IMR-90 (cell line): Measurements from ENCODE around the gene RPS10. TPM values are rescaled to one million over a fixed set of nuclear protein-coding genes. Genes with fewer than 3 reads are reported as not detected.

ENCODE experiments used
- ATAC-seq: fragments of 200-7000 bp; cut with Tn5 transposase; 2 replicates; pipeline ENCODE4 v1.9.1; 2020; ENCODE audit warnings: low read depth, mild to moderate bottlenecking, moderate library complexity
- BruUV-seq: library from RNA; stranded (reverse); fragments of 400-500 nt; replicated peaks from 2 replicates; lab custom pipeline; 2021; lab: Mats Ljungman, UMichigan
- CTCF ChIA-PET: fragments of 300-600 bp; formaldehyde crosslinking; extraction: SDS; loops from one replicate; lab custom pipeline; 2021; ENCODE audit warnings: antibody characterized with exemption; lab: Yijun Ruan, JAX
- POLR2A ChIA-PET: fragments of 300-600 bp; sonication (Branson Sonifier 250); formaldehyde crosslinking; loops from one replicate; lab custom pipeline; 2022; ENCODE audit warnings: antibody characterized with exemption; ENCODE audit not compliant: unreplicated experiment; lab: Charles Lee
- DNase-seq: peaks from one replicate; pipeline ENCODE4 v3.0.0; 2013
- H2AFZ ChIP-seq: replicated peaks from 2 replicates; pipeline ENCODE3; 2013; ENCODE audit warnings: low read length, mild to moderate bottlenecking; ENCODE audit not compliant: poor library complexity
- H2AK5ac ChIP-seq: 2 replicates; pipeline ENCODE4 v1.6.1; 2013; ENCODE audit warnings: low read depth, low read length, inconsistent platforms
- H2AK9ac ChIP-seq: replicated peaks from 2 replicates; pipeline ENCODE3; 2013; ENCODE audit warnings: mild to moderate bottlenecking, low read depth, low read length, moderate library complexity; ENCODE audit not compliant: poor library complexity
- H2BK120ac ChIP-seq: 2 replicates; pipeline ENCODE4 v1.6.1; 2013; ENCODE audit warnings: low read depth, low read length, inconsistent platforms
- H2BK15ac ChIP-seq: 3 replicates; pipeline ENCODE4 v1.6.1; 2013; ENCODE audit warnings: low read depth, low read length, inconsistent platforms
- H2BK20ac ChIP-seq: 2 replicates; pipeline ENCODE4 v1.6.1; 2013; ENCODE audit warnings: low read depth, mild to moderate bottlenecking, inconsistent platforms, low read length, moderate library complexity
- H2BK5ac ChIP-seq: 2 replicates; pipeline ENCODE4 v1.6.1; 2013; ENCODE audit warnings: mild to moderate bottlenecking, low read depth, low read length, inconsistent platforms; ENCODE audit not compliant: poor library complexity, severe bottlenecking
- H3K14ac ChIP-seq: replicated peaks from 2 replicates; pipeline ENCODE4 v1.6.1; 2013; ENCODE audit warnings: low read depth, low read length, inconsistent platforms
- H3K18ac ChIP-seq: 2 replicates; pipeline ENCODE4 v1.6.1; 2013; ENCODE audit warnings: low read depth, low read length, control low read depth
- H3K23ac ChIP-seq: 2 replicates; pipeline ENCODE4 v1.6.1; 2013; ENCODE audit warnings: low read depth, low read length, inconsistent platforms
- H3K27ac ChIP-seq: 2 replicates; pipeline ENCODE4 v1.5.1; 2013; ENCODE audit warnings: mild to moderate bottlenecking, control low read depth, low read length; ENCODE audit not compliant: insufficient read depth
- H3K27me3 ChIP-seq: 2 replicates; pipeline ENCODE4 v1.6.1; 2013; ENCODE audit warnings: low read length; ENCODE audit not compliant: control insufficient read depth, insufficient read depth
- H3K36me3 ChIP-seq: 2 replicates; pipeline ENCODE4 v1.6.1; 2013; ENCODE audit warnings: low read length, mixed read lengths; ENCODE audit not compliant: control insufficient read depth, insufficient read depth
- H3K4ac ChIP-seq: 2 replicates; pipeline ENCODE4 v1.6.1; 2013; ENCODE audit warnings: low read depth, low read length, inconsistent platforms
- H3K4me1 ChIP-seq: 2 replicates; pipeline ENCODE4 v1.6.1; 2013; ENCODE audit warnings: low read length, mixed read lengths; ENCODE audit not compliant: control insufficient read depth, insufficient read depth
- H3K4me2 ChIP-seq: 2 replicates; pipeline ENCODE4 v1.6.1; 2013; ENCODE audit warnings: low read depth, mild to moderate bottlenecking, control low read depth, low read length, moderate library complexity
- H3K4me3 ChIP-seq: 2 replicates; pipeline ENCODE4 v1.5.1; 2013; ENCODE audit warnings: low read depth, mild to moderate bottlenecking, control low read depth, low read length, moderate library complexity; ENCODE audit not compliant: insufficient read depth
- H3K56ac ChIP-seq: 2 replicates; pipeline ENCODE4 v1.6.1; 2013; ENCODE audit warnings: low read length, inconsistent platforms; ENCODE audit not compliant: insufficient read depth; ENCODE audit errors: extremely low read depth
- H3K79me1 ChIP-seq, 2 experiments: 2 replicates each; pipeline ENCODE4 v1.6.1; 2013; ENCODE audit warnings: low read length in 2 of 2, inconsistent platforms in 1 of 2, low read depth in 1 of 2
- H3K9ac ChIP-seq: 2 replicates; pipeline ENCODE4 v1.6.1; 2013; ENCODE audit warnings: low read depth, low read length, control low read depth
- H3K9me1 ChIP-seq: 2 replicates; pipeline ENCODE4 v1.6.1; 2013; ENCODE audit warnings: low read length, inconsistent platforms; ENCODE audit not compliant: insufficient read depth
- H3K9me3 ChIP-seq: 2 replicates; pipeline ENCODE4 v1.6.1; 2013; ENCODE audit warnings: low read length; ENCODE audit not compliant: control insufficient read depth, insufficient read depth
- H4K20me1 ChIP-seq: 2 replicates; pipeline ENCODE4 v1.6.1; 2013; ENCODE audit warnings: low read length, inconsistent platforms; ENCODE audit not compliant: insufficient read depth
- H4K5ac ChIP-seq: 2 replicates; pipeline ENCODE4 v1.6.1; 2013; ENCODE audit warnings: mild to moderate bottlenecking, low read depth, low read length, control low read depth
- H4K8ac ChIP-seq, 2 experiments: 2 replicates each; pipeline ENCODE4 v1.6.1; 2013; ENCODE audit warnings: low read depth in 2 of 2, low read length in 2 of 2, control low read depth in 1 of 2, inconsistent platforms in 1 of 2
- H4K91ac ChIP-seq: 2 replicates; pipeline ENCODE4 v1.6.1; 2013; ENCODE audit warnings: low read depth, low read length, inconsistent platforms; ENCODE audit not compliant: insufficient read depth
- BHLHE40 ChIP-seq: fragments of 150-350 bp; IDR thresholded peaks from 2 replicates; pipeline ENCODE4 v1.6.1; 2016; ENCODE audit warnings: mild to moderate bottlenecking, low read depth, low read length
- CEBPB ChIP-seq: IDR thresholded peaks from 2 replicates; pipeline ENCODE4 v1.6.1; 2012; ENCODE audit warnings: low read depth, low read length, improper control_type of control experiment
- ELK1 ChIP-seq: fragments of 150-350 bp; IDR thresholded peaks from 2 replicates; pipeline ENCODE4 v1.6.1; 2016; ENCODE audit warnings: low read depth, mild to moderate bottlenecking, low read length, moderate library complexity, borderline replicate concordance
- FOS ChIP-seq: fragments of 150-350 bp; IDR thresholded peaks from 2 replicates; pipeline ENCODE4 v1.6.1; 2016; ENCODE audit warnings: low read depth, low read length
- MAFK ChIP-seq: IDR thresholded peaks from 2 replicates; pipeline ENCODE4 v1.6.1; 2012; ENCODE audit warnings: low read depth, low read length, improper control_type of control experiment
- MAZ ChIP-seq: IDR thresholded peaks from 2 replicates; pipeline ENCODE4 v1.6.1; 2012; ENCODE audit warnings: low read depth, mild to moderate bottlenecking, low read length, improper control_type of control experiment, moderate library complexity, borderline replicate concordance
- NFE2L2 ChIP-seq: fragments of 150-350 bp; IDR thresholded peaks from 2 replicates; pipeline ENCODE4 v1.6.1; 2016; ENCODE audit warnings: low read depth, mild to moderate bottlenecking, low read length
- POLR2A ChIP-seq: IDR thresholded peaks from 2 replicates; pipeline ENCODE4 v1.6.1; 2012; ENCODE audit warnings: mild to moderate bottlenecking, low read depth, low read length
- RAD21 ChIP-seq: IDR thresholded peaks from 2 replicates; pipeline ENCODE4 v1.6.1; 2012; ENCODE audit warnings: low read length, improper control_type of control experiment
- RCOR1 ChIP-seq: IDR thresholded peaks from 2 replicates; pipeline ENCODE4 v1.6.1; 2012; ENCODE audit warnings: mild to moderate bottlenecking, low read length, improper control_type of control experiment; ENCODE audit not compliant: insufficient replicate concordance
- RFX5 ChIP-seq: IDR thresholded peaks from 2 replicates; pipeline ENCODE4 v1.8.0; 2012; ENCODE audit warnings: low read depth, mild to moderate bottlenecking, low read length, moderate library complexity
- USF2 ChIP-seq: fragments of 150-350 bp; IDR thresholded peaks from 2 replicates; pipeline ENCODE4 v1.6.1; 2017; ENCODE audit warnings: mild to moderate bottlenecking, antibody characterized with exemption, low read length, low read depth
- WGBS, 2 experiments: methylation state at CpG; one replicate each; pipeline versions ENCODE4 v1.1.5 to v1.1.7; 2013; ENCODE audit warnings: missing lambda C conversion rate in 2 of 2; ENCODE audit not compliant: insufficient read length in 1 of 2; ENCODE audit errors: extremely low coverage in 2 of 2; 5-methylcytosine and 5-hydroxymethylcytosine counted together
- dilution Hi-C: fragments of 300-500 bp; cut with HindIII; formaldehyde crosslinking; loops from one replicate; pipeline ENCODE4 v1.14.3; 2018; ENCODE audit warnings: low sequenced_read_pairs; ENCODE audit not compliant: unreplicated experiment
- in situ Hi-C: fragments of 300-500 bp; cut with MboI; formaldehyde crosslinking; loops from 3 replicates; pipeline ENCODE4 v1.14.3; 2019; ENCODE audit warnings: low sequenced_read_pairs, inconsistent platforms, mixed read lengths
- intact Hi-C: fragments of 100-400 bp; cut with micrococcal nuclease; formaldehyde crosslinking; loops from 2 replicates; pipeline ENCODE4 v1.10.0; 2022
- polyA plus RNA-seq, 3 experiments: library from polyadenylated mRNA; depleted of rRNA; stranded (reverse); fragments of >200 nt; gene quantifications; 2 replicates each; pipeline ENCODE4 v1.2.3, GENCODE V29; 2012; ENCODE audit warnings: low replicate concordance in 1 of 3
- total RNA-seq: library from RNA; depleted of rRNA; stranded (reverse); fragments of >200 nt; gene quantifications from 2 replicates; pipeline ENCODE4 v1.2.3, GENCODE V29; 2012
- TF ChIP-seq, protein P1 (sequence below): conservative IDR thresholded peaks from 2 replicates; pipeline ENCODE4 v1.5.1; 2012; ENCODE audit warnings: mild to moderate bottlenecking, low read depth, low read length, improper control_type of control experiment

The RPS10 gene
- total and polyA plus RNA-seq, 2 of the 4 experiments (the other 2 are of a cell fraction) = 5,462 to 5,584 TPM

GRCh38 chr6:34418367-34418766 lies 7.5 kb downstream of the RPS10 start:
- WGBS, 2 experiments = 96% methylated on average over 4 of the region's 5 CpGs; no CpG with 5 or more reads in 1 of the 2 experiments
- POLR2A ChIA-PET = no interaction called here
- Histone ChIP-seq H3K27ac (no peak overlapping the region), H2BK120ac (no peak overlapping the region), H4K5ac (no peak overlapping the region), H3K79me1 (peaks cover 34 to 59% of the 10 kb centered on the region in 2 experiments), H2AFZ (no peak overlapping the region), H3K4ac (no peak overlapping the region), H3K4me1 (no peaks in the 10 kb centered on the region), H3K4me2 (no peak overlapping the region), H3K27me3 (no peaks in the 10 kb centered on the region), H3K9me3 (no peaks in the 10 kb centered on the region), H3K23ac (no peak overlapping the region), H4K91ac (no peak overlapping the region), H2BK15ac (no peak overlapping the region), H4K8ac (no peak overlapping the region; a peak in 1 of 4 replicates), H2BK20ac (no peak overlapping the region), H2AK5ac (no peak overlapping the region), H3K36me3 (peaks cover 60% of the 10 kb centered on the region), H3K4me3 (no peak overlapping the region), H2AK9ac (no peak overlapping the region), H3K18ac (no peak overlapping the region), H2BK5ac (no peak overlapping the region), H3K9me1 (0 out of 2 replicates have a peak, but pooled peaks cover 4% of the 10 kb centered on the region), H3K56ac (no peak overlapping the region), H3K14ac (no peak overlapping the region), H3K9ac (no peak overlapping the region), H4K20me1 (peaks cover 59% of the 10 kb centered on the region)
- BruUV-seq = no TSS peak
- intact Hi-C loops (loop anchor here (5.0 kb wide), 1 partner anchor 189 kb away; no protein-coding TSS in a partner anchor), in situ Hi-C loops (no loop called here), dilution Hi-C loops (no loop called here)
- CTCF ChIA-PET = no interaction called here
- ATAC-seq (no peak), DNase-seq (no peak)
- TF ChIP-seq USF2 (no peak), POLR2A (no peak), MAZ (no peak), RCOR1 (no peak), RAD21 (no peak), BHLHE40 (no peak), NFE2L2 (no peak), MAFK (no peak), CEBPB (no peak), ELK1 (no peak), FOS (no peak), RFX5 (no peak)
- TF ChIP-seq, protein P1, sequence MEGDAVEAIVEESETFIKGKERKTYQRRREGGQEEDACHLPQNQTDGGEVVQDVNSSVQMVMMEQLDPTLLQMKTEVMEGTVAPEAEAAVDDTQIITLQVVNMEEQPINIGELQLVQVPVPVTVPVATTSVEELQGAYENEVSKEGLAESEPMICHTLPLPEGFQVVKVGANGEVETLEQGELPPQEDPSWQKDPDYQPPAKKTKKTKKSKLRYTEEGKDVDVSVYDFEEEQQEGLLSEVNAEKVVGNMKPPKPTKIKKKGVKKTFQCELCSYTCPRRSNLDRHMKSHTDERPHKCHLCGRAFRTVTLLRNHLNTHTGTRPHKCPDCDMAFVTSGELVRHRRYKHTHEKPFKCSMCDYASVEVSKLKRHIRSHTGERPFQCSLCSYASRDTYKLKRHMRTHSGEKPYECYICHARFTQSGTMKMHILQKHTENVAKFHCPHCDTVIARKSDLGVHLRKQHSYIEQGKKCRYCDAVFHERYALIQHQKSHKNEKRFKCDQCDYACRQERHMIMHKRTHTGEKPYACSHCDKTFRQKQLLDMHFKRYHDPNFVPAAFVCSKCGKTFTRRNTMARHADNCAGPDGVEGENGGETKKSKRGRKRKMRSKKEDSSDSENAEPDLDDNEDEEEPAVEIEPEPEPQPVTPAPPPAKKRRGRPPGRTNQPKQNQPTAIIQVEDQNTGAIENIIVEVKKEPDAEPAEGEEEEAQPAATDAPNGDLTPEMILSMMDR = no peak
